Immature natural killer cell (primary cell): ENCODE measurements around the gene PLEK2. TPM values are rescaled to one million over a fixed set of nuclear protein-coding genes. Genes with fewer than 3 reads are reported as not detected.
"Not testable (repeated sequence)": the region's sequence is repeated elsewhere in the genome, so short reads cannot be mapped to it uniquely, and the experiment has no call there.

Experiments
- DNase-seq, 3 donors: peaks; one replicate each; pipeline ENCODE4 v3.0.0; 2022; ENCODE audit warnings: mixed read lengths in 1 of 3
- H3K27ac Mint-ChIP-seq, 6 donors: one replicate each; pipeline ENCODE4 v1.8.0; 2020; ENCODE audit warnings: mixed read lengths in 6 of 6, mild to moderate bottlenecking in 5 of 6, inconsistent platforms in 4 of 6, moderate library complexity in 3 of 6
- H3K27me3 Mint-ChIP-seq, 3 donors: one replicate each; pipeline ENCODE4 v1.8.0; 2020 to 2021; ENCODE audit warnings: low read depth in 3 of 3, mild to moderate bottlenecking in 3 of 3, mixed read lengths in 3 of 3, moderate library complexity in 3 of 3, inconsistent platforms in 1 of 3
- H3K36me3 Mint-ChIP-seq, 3 donors: one replicate each; pipeline ENCODE4 v1.8.0; 2020; ENCODE audit warnings: mixed read lengths in 3 of 3, inconsistent platforms in 2 of 3, mild to moderate bottlenecking in 2 of 3
- H3K4me1 Mint-ChIP-seq, 2 donors: one replicate each; pipeline ENCODE4 v1.8.0; 2020; ENCODE audit warnings: inconsistent platforms in 2 of 2, mild to moderate bottlenecking in 2 of 2, mixed read lengths in 2 of 2, moderate library complexity in 1 of 2
- H3K4me3 Mint-ChIP-seq, 5 donors: one replicate each; pipeline ENCODE4 v1.8.0; 2020; ENCODE audit warnings: mild to moderate bottlenecking in 5 of 5, mixed read lengths in 5 of 5, inconsistent platforms in 3 of 5, moderate library complexity in 3 of 5
- H3K9me3 Mint-ChIP-seq, 6 donors: one replicate each; pipeline ENCODE4 v1.8.0; 2020; ENCODE audit warnings: mild to moderate bottlenecking in 6 of 6, mixed read lengths in 6 of 6, inconsistent platforms in 4 of 6, moderate library complexity in 3 of 6
- polyA plus RNA-seq, 3 donors: library from polyadenylated mRNA; unstranded; fragments of 300-500 nt; fragmentation: Illumina TruSeq; gene quantifications; one replicate each; pipeline ENCODE4 v1.2.3, GENCODE V29; 2021

The PLEK2 gene
- polyA plus RNA-seq, 3 donors from 2014 or later = not detected

GRCh38 chr14:67357186-67357968 lies 54.6 kb downstream of the PLEK2 start:
- no peak for DNase-seq
- no peaks in the 10 kb centered on the region for H3K9me3 Mint-ChIP-seq
- peak overlapping the region; percentile 31 to 99 (median 99) for H3K4me3 Mint-ChIP-seq
- H3K4me1 Mint-ChIP-seq = peaks cover 43 to 57% of the 10 kb centered on the region in 2 donors
- peak overlapping the region in 4 of 6 donors; percentile 38 to 69 (median 62) for H3K27ac Mint-ChIP-seq
- H3K36me3 Mint-ChIP-seq = no peaks in the 10 kb centered on the region
- H3K27me3 Mint-ChIP-seq = peaks cover 8 to 9% (median 8%) of the 10 kb centered on the region in 3 donors

DNA sequence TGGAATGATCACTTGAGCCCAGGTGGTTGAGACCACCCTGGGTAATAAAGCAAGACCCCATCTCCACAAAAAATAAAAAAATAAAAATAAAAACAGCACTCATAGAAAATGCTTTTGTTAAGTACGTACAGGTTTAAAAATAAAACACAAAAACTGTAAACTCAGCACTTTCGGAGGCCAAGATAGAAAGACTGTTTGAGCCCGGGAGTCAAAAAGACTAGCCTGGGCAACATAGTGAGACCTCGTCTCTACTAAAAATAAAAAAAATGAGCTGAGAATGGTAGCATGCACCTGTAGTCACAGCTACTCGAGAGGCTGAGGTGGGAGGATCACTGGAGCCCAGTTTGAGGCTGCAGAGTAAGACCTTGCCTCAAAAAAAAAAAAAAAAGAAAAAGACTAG lies 59.9 kb downstream of the PLEK2 start:
- DNase-seq = no peak
- Mint-ChIP-seq H3K9me3 (no peaks in the 10 kb centered on the region), H3K36me3 (peaks cover 15 to 20% (median 20%) of the 10 kb centered on the region in 3 donors)

GRCh38 chr14:67345583-67345982 lies 66.4 kb downstream of the PLEK2 start:
- Mint-ChIP-seq H3K27ac (no peak overlapping the region), H3K4me3 (no peak overlapping the region), H3K36me3 (peaks cover 30 to 43% (median 38%) of the 10 kb centered on the region in 3 donors), H3K27me3 (peaks cover 0 to 1% (median 0%) of the 10 kb centered on the region in 3 donors), H3K4me1 (no peaks in the 10 kb centered on the region), H3K9me3 (no peaks in the 10 kb centered on the region)
- DNase-seq = no peak

More for the DNA sequence above, 59.9 kb downstream of the PLEK2 start:
- peaks cover 0 to 10% of the 10 kb centered on the region in 2 donors for H3K4me1 Mint-ChIP-seq
- H3K27me3 Mint-ChIP-seq = no peaks in the 10 kb centered on the region
- no peak overlapping the region for H3K4me3 Mint-ChIP-seq
- no peak overlapping the region for H3K27ac Mint-ChIP-seq

DNA sequence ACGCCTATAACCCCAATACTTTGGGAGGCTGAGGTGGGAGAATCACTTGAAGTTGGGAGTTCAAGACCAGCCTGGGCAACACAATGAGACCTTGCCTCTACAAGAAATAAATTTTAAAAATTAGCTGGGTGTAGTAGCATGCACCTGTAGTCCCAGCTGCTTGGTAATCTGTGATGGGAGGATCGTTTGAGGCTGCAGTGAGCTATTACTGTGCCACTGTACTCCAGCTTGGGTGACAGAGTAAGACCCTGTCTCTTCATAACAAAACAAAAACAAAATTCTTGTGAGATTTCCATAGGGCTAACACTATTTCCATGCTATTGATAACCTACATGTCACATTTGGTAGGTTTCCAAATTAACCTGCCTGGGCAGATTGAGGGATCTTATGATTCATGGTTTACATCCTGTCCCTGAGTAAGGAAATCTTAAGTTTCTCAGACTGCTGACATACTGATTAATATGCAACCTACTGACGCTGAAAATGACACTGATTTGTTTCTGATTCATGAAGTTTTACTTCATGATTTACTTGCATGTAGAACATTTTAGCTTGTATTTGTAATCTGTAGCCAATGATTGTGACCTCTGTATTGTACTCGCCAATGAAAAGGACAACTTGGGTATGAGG lies 68.2 kb downstream of the PLEK2 start:
- H3K4me1 Mint-ChIP-seq = no peaks in the 10 kb centered on the region
- peaks cover 30 to 38% (median 31%) of the 10 kb centered on the region in 3 donors for H3K36me3 Mint-ChIP-seq
- no peak overlapping the region for H3K4me3 Mint-ChIP-seq
- no peaks in the 10 kb centered on the region for H3K9me3 Mint-ChIP-seq
- DNase-seq = no peak
- peaks cover 0 to 2% (median 1%) of the 10 kb centered on the region in 3 donors for H3K27me3 Mint-ChIP-seq
- H3K27ac Mint-ChIP-seq = no peak overlapping the region

DNA sequence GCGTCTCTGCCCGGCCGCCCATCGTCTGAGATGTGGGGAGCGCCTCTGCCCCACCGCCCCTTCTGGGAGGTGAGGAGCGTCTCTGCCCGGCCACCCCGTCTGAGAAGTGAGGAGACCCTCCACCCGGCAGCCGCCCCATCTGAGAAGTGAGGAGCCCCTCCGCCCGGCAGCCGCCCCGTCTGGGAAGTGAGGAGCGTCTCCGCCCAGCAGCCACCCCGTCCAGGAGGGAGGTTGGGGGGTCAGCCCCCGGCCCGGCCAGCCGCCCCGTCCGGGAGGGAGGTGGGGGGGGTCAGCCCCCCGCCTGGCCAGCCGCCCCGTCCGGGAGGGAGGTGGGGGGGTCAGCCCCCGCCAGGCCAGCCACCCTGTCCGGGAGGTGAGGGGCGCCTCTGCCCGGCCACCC lies 70.7 kb downstream of the PLEK2 start:
- H3K27me3 Mint-ChIP-seq, H3K27ac Mint-ChIP-seq, H3K4me3 Mint-ChIP-seq, DNase-seq, H3K4me1 Mint-ChIP-seq, H3K9me3 Mint-ChIP-seq: not testable (repeated sequence)
- H3K36me3 Mint-ChIP-seq = peaks cover 26 to 43% (median 33%) of the 10 kb centered on the region in 3 donors

Other genes with a start within 250 kb of the PLEK2 start
- not detected for gene GARIN2, start 222.7 kb downstream of the PLEK2 start, polyA plus RNA-seq
- gene PALS1, start 170.7 kb downstream of the PLEK2 start, polyA plus RNA-seq = 1 to 10 TPM; 1.8 to 2.8 (median 2.0) TPM
- gene ATP6V1D, start 52.4 kb downstream of the PLEK2 start, polyA plus RNA-seq = 10 to 100 TPM; 74.0 to 94.9 (median 80.1) TPM
- gene EIF2S1, start 51.8 kb downstream of the PLEK2 start, polyA plus RNA-seq = 100 to 1,000 TPM; 131 to 159 (median 141) TPM
- gene TMEM229B, start 76.6 kb upstream of the PLEK2 start, polyA plus RNA-seq = 10 to 100 TPM; 28.0 to 67.1 (median 35.8) TPM
- gene PLEKHH1, start 121.1 kb upstream of the PLEK2 start, polyA plus RNA-seq = under 1 TPM in 1 of 3 donors, not detected in 2; 0.22 TPM
- 10 to 100 TPM; 28.8 to 41.9 (median 37.3) TPM for gene PIGH, start 188.1 kb upstream of the PLEK2 start, polyA plus RNA-seq
- gene ARG2, start 207.8 kb upstream of the PLEK2 start, polyA plus RNA-seq = 1 to 10 TPM in 2 of 3 donors, under 1 TPM in 1; 0.41 to 2.0 (median 1.8) TPM